ENCODE measurements around the gene TMPRSS4. TPM values are rescaled to one million over a fixed set of nuclear protein-coding genes. Genes with fewer than 3 reads are reported as not detected.

TMPRSS4 gene
- total RNA-seq, 4 donors from 2014 or later = 0.56 to 4.6 (median 1.3) TPM

GRCh38 chr11:118164885-118165284 lies 88.0 kb downstream of the TMPRSS4 start:
- intact Hi-C loops (cut with DNase I; ENCODE audit: low total_unique reads) = no loop called here
- no peak overlapping the region for H3K4me3 ChIP-seq (ENCODE audit: low read depth, poor library complexity, severe bottlenecking)
- WGBS, 2 donors = 60 to 71% methylated on average over 2 of the region's 2 CpGs
- TF ChIP-seq, protein P1, sequence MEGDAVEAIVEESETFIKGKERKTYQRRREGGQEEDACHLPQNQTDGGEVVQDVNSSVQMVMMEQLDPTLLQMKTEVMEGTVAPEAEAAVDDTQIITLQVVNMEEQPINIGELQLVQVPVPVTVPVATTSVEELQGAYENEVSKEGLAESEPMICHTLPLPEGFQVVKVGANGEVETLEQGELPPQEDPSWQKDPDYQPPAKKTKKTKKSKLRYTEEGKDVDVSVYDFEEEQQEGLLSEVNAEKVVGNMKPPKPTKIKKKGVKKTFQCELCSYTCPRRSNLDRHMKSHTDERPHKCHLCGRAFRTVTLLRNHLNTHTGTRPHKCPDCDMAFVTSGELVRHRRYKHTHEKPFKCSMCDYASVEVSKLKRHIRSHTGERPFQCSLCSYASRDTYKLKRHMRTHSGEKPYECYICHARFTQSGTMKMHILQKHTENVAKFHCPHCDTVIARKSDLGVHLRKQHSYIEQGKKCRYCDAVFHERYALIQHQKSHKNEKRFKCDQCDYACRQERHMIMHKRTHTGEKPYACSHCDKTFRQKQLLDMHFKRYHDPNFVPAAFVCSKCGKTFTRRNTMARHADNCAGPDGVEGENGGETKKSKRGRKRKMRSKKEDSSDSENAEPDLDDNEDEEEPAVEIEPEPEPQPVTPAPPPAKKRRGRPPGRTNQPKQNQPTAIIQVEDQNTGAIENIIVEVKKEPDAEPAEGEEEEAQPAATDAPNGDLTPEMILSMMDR (IDR thresholded peaks at IDR 0.05) = no peak
- TF ChIP-seq POLR2A (IDR thresholded peaks at IDR 0.05) = no peak
- DNase-seq (ENCODE audit: low spot score in 2 of 2) = no peak

- H3K4me3 ChIP-seq (ENCODE audit: low read depth, poor library complexity, severe bottlenecking) = no peak overlapping the region
- TF ChIP-seq, protein P1 (IDR thresholded peaks at IDR 0.05) = no peak
- no peak for TF ChIP-seq POLR2A (IDR thresholded peaks at IDR 0.05)
- no peak for DNase-seq (ENCODE audit: low spot score in 2 of 2)
- intact Hi-C loops (cut with DNase I; ENCODE audit: low total_unique reads) = no loop called here
- 88 to 92% methylated on average over 17 of the region's 17 CpGs for WGBS, 2 donors
Measured at GRCh38 chr11:118166641-118167040, 89.8 kb downstream of the TMPRSS4 start.

GRCh38 chr11:118167253-118167652 lies 90.4 kb downstream of the TMPRSS4 start:
- intact Hi-C loops (cut with DNase I; ENCODE audit: low total_unique reads) = no loop called here
- TF ChIP-seq POLR2A (IDR thresholded peaks at IDR 0.05) = no peak
- TF ChIP-seq, protein P1 (IDR thresholded peaks at IDR 0.05) = no peak

GRCh38 chr11:118167906-118168305 lies 91.0 kb downstream of the TMPRSS4 start:
- 92 to 97% methylated on average over 12 of the region's 12 CpGs for WGBS, 2 donors
- intact Hi-C loops (cut with DNase I; ENCODE audit: low total_unique reads) = no loop called here
- no peak for DNase-seq (ENCODE audit: low spot score in 2 of 2)
- H3K4me3 ChIP-seq (ENCODE audit: low read depth, poor library complexity, severe bottlenecking) = no peak overlapping the region
- TF ChIP-seq, protein P1 (IDR thresholded peaks at IDR 0.05) = no peak
- TF ChIP-seq POLR2A (IDR thresholded peaks at IDR 0.05) = no peak

More at GRCh38 chr11:118167253-118167652, 90.4 kb downstream of the TMPRSS4 start:
- WGBS, 2 donors = 92 to 94% methylated on average over 2 of the region's 2 CpGs
- DNase-seq (ENCODE audit: low spot score in 2 of 2) = no peak
- H3K4me3 ChIP-seq (ENCODE audit: low read depth, poor library complexity, severe bottlenecking) = no peak overlapping the region

DNA sequence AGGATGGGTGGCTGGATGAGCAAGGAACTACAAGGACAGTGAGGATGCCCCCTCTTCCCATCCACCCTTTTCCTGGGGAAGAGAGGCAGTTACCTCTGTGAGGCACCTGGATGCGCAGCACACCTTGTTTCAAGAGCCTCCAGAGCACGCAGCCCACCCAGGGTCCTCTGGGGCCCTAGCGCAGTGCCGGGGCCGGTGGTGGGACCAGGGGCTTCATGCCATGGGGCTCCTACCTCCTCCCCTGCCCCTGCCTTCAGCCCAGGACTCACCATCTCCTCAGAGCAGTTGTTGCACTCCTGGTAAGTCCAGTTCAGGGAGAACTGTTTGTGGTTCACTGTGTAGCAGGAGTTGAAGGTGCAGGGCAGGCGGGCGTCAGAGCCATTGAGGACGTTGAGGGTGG lies 91.4 kb downstream of the TMPRSS4 start:
- 88 to 89% methylated on average over 7 to 8 of the region's 8 CpGs for WGBS, 2 donors
- TF ChIP-seq POLR2A (IDR thresholded peaks at IDR 0.05) = no peak
- TF ChIP-seq, protein P1 (IDR thresholded peaks at IDR 0.05) = no peak
- intact Hi-C loops (cut with DNase I; ENCODE audit: low total_unique reads) = no loop called here
- no peak for DNase-seq (ENCODE audit: low spot score in 2 of 2)
- H3K4me3 ChIP-seq (ENCODE audit: low read depth, poor library complexity, severe bottlenecking) = no peak overlapping the region

GRCh38 chr11:118168751-118169150 lies 91.9 kb downstream of the TMPRSS4 start:
- no peak for DNase-seq (ENCODE audit: low spot score in 2 of 2)
- no peak overlapping the region for H3K4me3 ChIP-seq (ENCODE audit: low read depth, poor library complexity, severe bottlenecking)
- intact Hi-C loops (cut with DNase I; ENCODE audit: low total_unique reads) = no loop called here
- 84 to 86% methylated on average over 3 of the region's 3 CpGs for WGBS, 2 donors
- no peak for TF ChIP-seq POLR2A (IDR thresholded peaks at IDR 0.05)
- TF ChIP-seq, protein P1 (IDR thresholded peaks at IDR 0.05) = no peak
